HEK293 (cell line): Measurements from ENCODE around the gene MEAF6.

Source experiments
- BCL11A ChIP-seq: fragments of 450-650 bp; formaldehyde crosslinking; IDR thresholded peaks from 2 replicates; pipeline ENCODE4 v1.5.1; 2016; ENCODE audit warnings: low read depth, missing biosample characterization, missing genetic modification characterization
- GLI4 ChIP-seq: fragments of 450-650 bp; formaldehyde crosslinking; IDR thresholded peaks from 2 replicates; pipeline ENCODE4 v1.5.1; 2016; ENCODE audit warnings: missing biosample characterization, missing genetic modification characterization
- KLF1 ChIP-seq: fragments of 450-650 bp; formaldehyde crosslinking; IDR thresholded peaks from 2 replicates; pipeline ENCODE4 v1.5.1; 2016; ENCODE audit warnings: missing biosample characterization, missing genetic modification characterization
- KLF10 ChIP-seq: fragments of 450-650 bp; IDR thresholded peaks from 2 replicates; pipeline ENCODE4 v1.5.1; 2018; ENCODE audit warnings: missing biosample characterization, mild to moderate bottlenecking, missing genetic modification characterization
- ZNF202 ChIP-seq: fragments of 450-650 bp; formaldehyde crosslinking; IDR thresholded peaks from 2 replicates; pipeline ENCODE4 v1.5.1; 2016; ENCODE audit warnings: missing biosample characterization, missing genetic modification characterization, borderline replicate concordance
- ZNF596 ChIP-seq: fragments of 450-650 bp; IDR thresholded peaks from 2 replicates; pipeline ENCODE4 v1.5.0; 2018; ENCODE audit warnings: missing biosample characterization, mild to moderate bottlenecking, missing genetic modification characterization, moderate library complexity
- ZNF623 ChIP-seq: fragments of 450-650 bp; formaldehyde crosslinking; IDR thresholded peaks from 2 replicates; pipeline ENCODE4 v1.5.1; 2016; ENCODE audit warnings: missing biosample characterization, missing genetic modification characterization
- ZNF837 ChIP-seq: fragments of 450-650 bp; formaldehyde crosslinking; IDR thresholded peaks from 2 replicates; pipeline ENCODE4 v1.5.1; 2016; ENCODE audit warnings: missing biosample characterization, missing genetic modification characterization
- TF ChIP-seq, protein P1 (sequence below): fragments of 450-650 bp; formaldehyde crosslinking; IDR thresholded peaks from 2 replicates; pipeline ENCODE4 v1.5.1; 2016; ENCODE audit warnings: missing biosample characterization, missing genetic modification characterization
- TF ChIP-seq, protein P2 (sequence below): fragments of 450-650 bp; formaldehyde crosslinking; IDR thresholded peaks from 2 replicates; pipeline ENCODE4 v1.5.1; 2016; ENCODE audit warnings: missing biosample characterization, missing genetic modification characterization
- TF ChIP-seq, protein P3 (sequence below): fragments of 450-650 bp; formaldehyde crosslinking; IDR thresholded peaks from 2 replicates; pipeline ENCODE4 v1.5.1; 2017; ENCODE audit warnings: missing biosample characterization, missing genetic modification characterization
- TF ChIP-seq, protein P4 (sequence below): fragments of 450-650 bp; formaldehyde crosslinking; IDR thresholded peaks from 2 replicates; pipeline ENCODE4 v1.5.1; 2017; ENCODE audit warnings: missing biosample characterization, missing genetic modification characterization

DNA sequence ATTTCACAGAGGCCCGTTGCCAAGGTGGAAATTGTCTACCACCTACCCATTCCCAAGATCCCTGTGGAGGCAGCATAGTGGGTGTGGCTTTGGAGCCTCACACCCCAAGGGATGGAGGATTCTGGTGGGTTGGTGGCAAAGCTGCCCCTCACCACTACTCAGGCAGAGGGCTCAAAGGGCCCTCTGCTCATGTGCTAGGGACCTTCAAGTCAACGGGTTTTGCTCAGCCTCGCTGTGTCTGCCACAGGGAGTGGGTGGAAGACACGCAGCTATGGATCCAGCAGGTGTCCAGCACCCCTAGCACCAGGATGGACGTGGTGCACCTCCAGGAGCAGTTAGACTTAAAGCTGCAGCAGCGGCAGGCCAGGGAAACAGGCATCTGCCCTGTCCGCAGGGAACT, 44.5 kb upstream of the MEAF6 start:
- TF ChIP-seq GLI4 (tag by site-specific recombination): no peak
- TF ChIP-seq ZNF623: no peak
- no peak for TF ChIP-seq BCL11A (tag by site-specific recombination)
- TF ChIP-seq KLF10 (tag by site-specific recombination): no peak
- no peak for TF ChIP-seq KLF1 (tag by site-specific recombination)
- TF ChIP-seq, protein P1, sequence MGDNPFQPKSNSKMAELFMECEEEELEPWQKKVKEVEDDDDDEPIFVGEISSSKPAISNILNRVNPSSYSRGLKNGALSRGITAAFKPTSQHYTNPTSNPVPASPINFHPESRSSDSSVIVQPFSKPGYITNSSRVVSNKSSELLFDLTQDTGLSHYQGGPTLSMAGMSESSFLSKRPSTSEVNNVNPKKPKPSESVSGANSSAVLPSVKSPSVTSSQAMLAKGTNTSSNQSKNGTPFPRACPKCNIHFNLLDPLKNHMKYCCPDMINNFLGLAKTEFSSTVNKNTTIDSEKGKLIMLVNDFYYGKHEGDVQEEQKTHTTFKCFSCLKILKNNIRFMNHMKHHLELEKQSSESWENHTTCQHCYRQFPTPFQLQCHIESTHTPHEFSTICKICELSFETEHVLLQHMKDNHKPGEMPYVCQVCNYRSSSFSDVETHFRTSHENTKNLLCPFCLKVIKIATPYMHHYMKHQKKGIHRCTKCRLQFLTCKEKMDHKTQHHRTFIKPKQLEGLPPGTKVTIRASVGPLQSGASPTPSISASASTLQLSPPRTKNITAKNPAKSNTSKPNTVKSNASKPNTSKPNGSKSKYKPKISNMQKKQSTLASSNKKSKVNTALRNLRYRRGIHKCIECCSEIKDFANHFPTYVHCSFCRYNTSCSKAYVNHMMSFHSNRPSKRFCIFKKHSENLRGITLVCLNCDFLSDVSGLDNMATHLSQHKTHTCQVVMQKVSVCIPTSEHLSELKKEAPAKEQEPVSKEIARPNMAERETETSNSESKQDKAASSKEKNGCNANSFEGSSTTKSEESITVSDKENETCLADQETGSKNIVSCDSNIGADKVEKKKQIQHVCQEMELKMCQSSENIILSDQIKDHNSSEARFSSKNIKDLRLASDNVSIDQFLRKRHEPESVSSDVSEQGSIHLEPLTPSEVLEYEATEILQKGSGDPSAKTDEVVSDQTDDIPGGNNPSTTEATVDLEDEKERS (tag by site-specific recombination): no peak
- TF ChIP-seq, protein P2, sequence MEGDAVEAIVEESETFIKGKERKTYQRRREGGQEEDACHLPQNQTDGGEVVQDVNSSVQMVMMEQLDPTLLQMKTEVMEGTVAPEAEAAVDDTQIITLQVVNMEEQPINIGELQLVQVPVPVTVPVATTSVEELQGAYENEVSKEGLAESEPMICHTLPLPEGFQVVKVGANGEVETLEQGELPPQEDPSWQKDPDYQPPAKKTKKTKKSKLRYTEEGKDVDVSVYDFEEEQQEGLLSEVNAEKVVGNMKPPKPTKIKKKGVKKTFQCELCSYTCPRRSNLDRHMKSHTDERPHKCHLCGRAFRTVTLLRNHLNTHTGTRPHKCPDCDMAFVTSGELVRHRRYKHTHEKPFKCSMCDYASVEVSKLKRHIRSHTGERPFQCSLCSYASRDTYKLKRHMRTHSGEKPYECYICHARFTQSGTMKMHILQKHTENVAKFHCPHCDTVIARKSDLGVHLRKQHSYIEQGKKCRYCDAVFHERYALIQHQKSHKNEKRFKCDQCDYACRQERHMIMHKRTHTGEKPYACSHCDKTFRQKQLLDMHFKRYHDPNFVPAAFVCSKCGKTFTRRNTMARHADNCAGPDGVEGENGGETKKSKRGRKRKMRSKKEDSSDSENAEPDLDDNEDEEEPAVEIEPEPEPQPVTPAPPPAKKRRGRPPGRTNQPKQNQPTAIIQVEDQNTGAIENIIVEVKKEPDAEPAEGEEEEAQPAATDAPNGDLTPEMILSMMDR (tag by site-specific recombination): no peak
- TF ChIP-seq, protein P3, sequence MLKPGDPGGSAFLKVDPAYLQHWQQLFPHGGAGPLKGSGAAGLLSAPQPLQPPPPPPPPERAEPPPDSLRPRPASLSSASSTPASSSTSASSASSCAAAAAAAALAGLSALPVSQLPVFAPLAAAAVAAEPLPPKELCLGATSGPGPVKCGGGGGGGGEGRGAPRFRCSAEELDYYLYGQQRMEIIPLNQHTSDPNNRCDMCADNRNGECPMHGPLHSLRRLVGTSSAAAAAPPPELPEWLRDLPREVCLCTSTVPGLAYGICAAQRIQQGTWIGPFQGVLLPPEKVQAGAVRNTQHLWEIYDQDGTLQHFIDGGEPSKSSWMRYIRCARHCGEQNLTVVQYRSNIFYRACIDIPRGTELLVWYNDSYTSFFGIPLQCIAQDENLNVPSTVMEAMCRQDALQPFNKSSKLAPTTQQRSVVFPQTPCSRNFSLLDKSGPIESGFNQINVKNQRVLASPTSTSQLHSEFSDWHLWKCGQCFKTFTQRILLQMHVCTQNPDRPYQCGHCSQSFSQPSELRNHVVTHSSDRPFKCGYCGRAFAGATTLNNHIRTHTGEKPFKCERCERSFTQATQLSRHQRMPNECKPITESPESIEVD (tag by site-specific recombination): no peak
- no peak for TF ChIP-seq ZNF837 (tag by site-specific recombination)
- TF ChIP-seq, protein P4, sequence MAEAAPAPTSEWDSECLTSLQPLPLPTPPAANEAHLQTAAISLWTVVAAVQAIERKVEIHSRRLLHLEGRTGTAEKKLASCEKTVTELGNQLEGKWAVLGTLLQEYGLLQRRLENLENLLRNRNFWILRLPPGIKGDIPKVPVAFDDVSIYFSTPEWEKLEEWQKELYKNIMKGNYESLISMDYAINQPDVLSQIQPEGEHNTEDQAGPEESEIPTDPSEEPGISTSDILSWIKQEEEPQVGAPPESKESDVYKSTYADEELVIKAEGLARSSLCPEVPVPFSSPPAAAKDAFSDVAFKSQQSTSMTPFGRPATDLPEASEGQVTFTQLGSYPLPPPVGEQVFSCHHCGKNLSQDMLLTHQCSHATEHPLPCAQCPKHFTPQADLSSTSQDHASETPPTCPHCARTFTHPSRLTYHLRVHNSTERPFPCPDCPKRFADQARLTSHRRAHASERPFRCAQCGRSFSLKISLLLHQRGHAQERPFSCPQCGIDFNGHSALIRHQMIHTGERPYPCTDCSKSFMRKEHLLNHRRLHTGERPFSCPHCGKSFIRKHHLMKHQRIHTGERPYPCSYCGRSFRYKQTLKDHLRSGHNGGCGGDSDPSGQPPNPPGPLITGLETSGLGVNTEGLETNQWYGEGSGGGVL (tag by site-specific recombination): no peak
- TF ChIP-seq ZNF202 (tag by site-specific recombination): no peak
- TF ChIP-seq ZNF596: no peak
